Mucosa of stomach (tissue), 1 donor: ENCODE measurements around the gene MMP17.
"Not testable (repeated sequence)": the region's sequence is repeated elsewhere in the genome, so short reads cannot be mapped to it uniquely, and the experiment has no call there.

Experiments used
- H3K27me3 ChIP-seq: one replicate; pipeline ENCODE4 v1.7.0; 2013; ENCODE audit warnings: mild to moderate bottlenecking, low read length; ENCODE audit not compliant: control insufficient read depth, insufficient read depth
- H3K36me3 ChIP-seq: one replicate; pipeline ENCODE4 v1.7.0; 2013; ENCODE audit warnings: low read length; ENCODE audit not compliant: control insufficient read depth, insufficient read depth
- H3K4me1 ChIP-seq: one replicate; pipeline ENCODE4 v1.7.0; 2013; ENCODE audit warnings: mild to moderate bottlenecking, low read length; ENCODE audit not compliant: control insufficient read depth, insufficient read depth
- H3K4me3 ChIP-seq: one replicate; pipeline ENCODE4 v1.7.0; 2013; ENCODE audit warnings: low read length
- H3K9ac ChIP-seq: one replicate; pipeline ENCODE4 v1.7.0; 2013; ENCODE audit warnings: mild to moderate bottlenecking, low read length, moderate library complexity
- H3K9me3 ChIP-seq: one replicate; pipeline ENCODE4 v1.7.0; 2013; ENCODE audit warnings: mild to moderate bottlenecking, low read length, moderate library complexity; ENCODE audit not compliant: control insufficient read depth
- donor health status: Pancreatic carcinoma.

MMP17 gene

DNA sequence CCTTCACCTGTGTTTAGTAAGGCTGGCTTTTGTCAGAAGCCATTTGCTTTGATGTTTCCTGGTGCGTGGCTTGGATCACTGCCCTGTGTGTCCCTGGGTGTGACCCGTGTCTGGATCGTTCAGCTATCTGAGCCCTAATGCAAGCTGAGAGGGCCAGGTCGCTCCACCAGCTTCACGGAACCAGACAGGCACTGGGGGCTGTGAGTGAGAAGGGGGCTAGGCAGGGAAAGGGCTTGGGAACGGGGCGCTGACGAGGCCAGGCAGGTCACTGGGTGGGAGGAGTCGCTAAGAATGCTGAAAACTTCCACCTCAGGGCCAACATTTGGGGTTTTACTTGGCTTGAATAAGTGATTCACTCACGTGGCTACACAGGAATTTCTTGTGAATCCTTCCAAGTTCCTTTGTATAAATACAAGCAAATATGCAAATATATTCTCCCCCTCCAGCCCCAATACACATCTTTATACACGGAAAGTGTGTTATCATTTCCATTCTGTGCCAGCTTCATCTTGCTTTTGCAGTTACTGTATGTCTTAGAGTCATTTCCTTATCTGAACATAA, 24.2 kb upstream of the MMP17 start:
- Histone ChIP-seq H3K36me3 (no peaks in the 10 kb centered on the region), H3K9me3 (no peaks in the 10 kb centered on the region), H3K27me3 (no peaks in the 10 kb centered on the region), H3K4me3 (no peak overlapping the region), H3K4me1 (peaks cover 5% of the 10 kb centered on the region), H3K9ac (no peak overlapping the region)

DNA sequence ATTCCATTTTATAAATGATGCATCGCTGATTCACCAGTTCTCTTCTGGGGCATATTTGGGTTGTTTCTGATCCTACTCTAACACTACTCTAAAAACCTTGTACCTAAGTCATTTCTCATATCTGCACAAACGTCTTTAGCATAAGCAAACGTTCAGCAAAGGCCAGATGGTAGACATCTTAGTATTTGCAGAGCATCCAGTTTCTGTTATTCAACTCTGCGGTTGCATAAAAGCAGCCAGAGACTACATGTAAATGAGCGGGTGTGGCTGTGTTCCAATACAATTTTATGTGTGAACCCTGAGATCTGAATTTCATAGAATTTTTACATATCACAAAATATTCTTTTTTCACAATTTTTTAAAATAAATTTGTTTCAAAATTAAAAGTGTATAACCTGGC, 22.8 kb upstream of the MMP17 start:
- H3K9me3 ChIP-seq = no peaks in the 10 kb centered on the region
- H3K36me3 ChIP-seq = no peaks in the 10 kb centered on the region
- H3K4me1 ChIP-seq = peaks cover 5% of the 10 kb centered on the region
- no peaks in the 10 kb centered on the region for H3K27me3 ChIP-seq
- H3K9ac ChIP-seq = no peak overlapping the region
- no peak overlapping the region for H3K4me3 ChIP-seq

GRCh38 chr12:131806674-131807073, 21.5 kb upstream of the MMP17 start:
- Histone ChIP-seq H3K4me1 (peaks cover 5% of the 10 kb centered on the region), H3K9ac (no peak overlapping the region), H3K9me3 (no peaks in the 10 kb centered on the region), H3K4me3 (no peak overlapping the region), H3K36me3 (no peaks in the 10 kb centered on the region), H3K27me3 (no peaks in the 10 kb centered on the region)

- no peak overlapping the region for H3K9ac ChIP-seq
- H3K36me3 ChIP-seq = no peaks in the 10 kb centered on the region
- no peaks in the 10 kb centered on the region for H3K9me3 ChIP-seq
- peaks cover 3% of the 10 kb centered on the region for H3K4me1 ChIP-seq
- no peaks in the 10 kb centered on the region for H3K27me3 ChIP-seq
- H3K4me3 ChIP-seq = no peak overlapping the region
Measured at GRCh38 chr12:131808744-131809371, 19.3 kb upstream of the MMP17 start.

GRCh38 chr12:131809476-131810254, 18.5 kb upstream of the MMP17 start:
- not testable (repeated sequence) for H3K9me3 ChIP-seq, H3K4me1 ChIP-seq, H3K27me3 ChIP-seq, H3K36me3 ChIP-seq, H3K9ac ChIP-seq, H3K4me3 ChIP-seq

DNA sequence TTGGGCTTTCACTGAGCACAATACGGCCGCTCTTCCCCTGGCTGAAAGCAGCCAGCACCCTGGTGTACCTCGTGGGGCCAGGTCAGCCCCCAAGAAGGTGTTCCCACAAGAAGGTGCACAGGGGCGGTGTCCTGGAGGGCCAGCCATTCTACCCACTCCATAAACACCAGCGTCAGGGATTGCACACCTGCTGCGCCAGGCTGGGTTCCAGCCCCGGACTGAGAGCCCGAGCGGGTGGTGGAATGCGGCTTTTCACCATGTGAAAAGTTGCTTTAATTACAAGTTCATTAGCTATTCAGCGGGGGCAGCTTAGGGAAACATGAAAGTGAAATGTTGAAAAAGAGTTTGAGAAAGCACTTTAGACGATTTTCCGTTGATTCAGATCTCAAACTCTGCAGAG, 17.5 kb upstream of the MMP17 start:
- no peaks in the 10 kb centered on the region for H3K4me1 ChIP-seq
- H3K4me3 ChIP-seq = no peak overlapping the region
- H3K27me3 ChIP-seq = no peaks in the 10 kb centered on the region
- H3K36me3 ChIP-seq = no peaks in the 10 kb centered on the region
- no peaks in the 10 kb centered on the region for H3K9me3 ChIP-seq
- no peak overlapping the region for H3K9ac ChIP-seq

GRCh38 chr12:131815131-131815530, 13.1 kb upstream of the MMP17 start:
- Histone ChIP-seq H3K27me3 (no peaks in the 10 kb centered on the region), H3K36me3 (no peaks in the 10 kb centered on the region), H3K9me3 (no peaks in the 10 kb centered on the region), H3K4me3 (no peak overlapping the region), H3K9ac (no peak overlapping the region), H3K4me1 (no peaks in the 10 kb centered on the region)

DNA sequence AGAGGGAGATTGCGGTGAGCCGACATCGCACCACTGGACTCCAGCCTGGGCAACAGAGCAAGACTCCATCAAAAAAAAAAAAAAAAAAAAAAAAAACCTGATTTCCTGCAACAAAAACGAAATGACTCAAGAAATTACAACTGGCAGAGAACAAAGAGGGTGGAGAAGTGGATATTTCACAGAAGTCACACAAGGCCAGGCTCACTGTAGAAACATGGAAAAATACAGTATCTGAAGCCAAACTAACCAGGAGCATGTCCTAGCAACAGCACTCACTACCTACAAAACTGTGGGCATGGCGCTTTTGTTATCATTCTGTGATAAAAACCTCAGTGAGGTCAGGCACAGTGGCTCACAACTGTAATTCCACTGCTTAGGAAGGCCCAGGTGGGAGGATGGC, 11.7 kb upstream of the MMP17 start:
- Histone ChIP-seq H3K9ac (no peak overlapping the region), H3K4me1 (no peaks in the 10 kb centered on the region), H3K9me3 (no peaks in the 10 kb centered on the region), H3K4me3 (no peak overlapping the region), H3K36me3 (no peaks in the 10 kb centered on the region), H3K27me3 (no peaks in the 10 kb centered on the region)

GRCh38 chr12:131817241-131817640, 11.0 kb upstream of the MMP17 start:
- no peaks in the 10 kb centered on the region for H3K9me3 ChIP-seq
- H3K4me1 ChIP-seq = no peaks in the 10 kb centered on the region
- H3K4me3 ChIP-seq = no peak overlapping the region
- H3K9ac ChIP-seq = no peak overlapping the region
- H3K36me3 ChIP-seq = no peaks in the 10 kb centered on the region
- H3K27me3 ChIP-seq = no peaks in the 10 kb centered on the region

DNA sequence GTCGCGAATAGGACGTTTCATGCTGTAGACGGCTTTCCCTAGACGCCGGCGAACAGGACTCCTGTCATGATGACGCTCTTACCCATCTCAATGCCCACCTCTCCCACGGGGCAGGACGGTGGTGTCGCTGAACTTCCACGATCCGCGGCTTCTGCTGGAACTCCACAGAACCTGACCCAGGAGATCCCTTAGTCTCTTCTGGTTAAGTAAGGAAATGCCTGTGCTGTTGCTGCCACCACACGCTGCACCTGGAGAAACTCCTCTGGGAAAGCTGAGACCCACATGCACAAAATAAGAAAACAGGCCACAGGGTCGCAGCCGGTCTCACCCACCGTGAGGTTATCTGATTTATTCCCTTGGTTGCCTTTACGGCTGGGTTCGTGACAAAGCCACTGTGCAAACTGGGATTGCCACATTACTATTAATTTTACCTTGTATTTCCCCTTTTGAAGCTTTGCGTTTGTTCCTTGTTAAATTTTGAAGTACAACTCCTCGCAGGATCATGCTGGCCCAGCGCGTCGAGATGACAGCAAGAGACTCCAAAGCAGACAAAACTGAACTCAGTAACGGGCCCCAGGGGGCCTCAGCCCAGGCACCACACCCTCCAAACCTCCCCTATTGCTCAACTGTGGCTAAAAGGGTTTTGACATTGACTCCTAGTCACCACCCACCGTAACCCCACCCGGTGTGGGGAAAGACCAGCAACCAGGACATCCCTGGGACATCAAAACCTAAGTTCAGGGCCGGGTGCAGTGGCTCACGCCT, 9.2 kb upstream of the MMP17 start:
- Histone ChIP-seq H3K9ac (no peak overlapping the region), H3K4me1 (no peaks in the 10 kb centered on the region), H3K4me3 (no peak overlapping the region), H3K9me3 (no peaks in the 10 kb centered on the region), H3K27me3 (no peaks in the 10 kb centered on the region), H3K36me3 (no peaks in the 10 kb centered on the region)

- no peak overlapping the region for H3K4me3 ChIP-seq
- H3K9me3 ChIP-seq = no peaks in the 10 kb centered on the region
- no peaks in the 10 kb centered on the region for H3K4me1 ChIP-seq
- H3K27me3 ChIP-seq = peaks cover 23% of the 10 kb centered on the region
- H3K36me3 ChIP-seq = no peaks in the 10 kb centered on the region
- H3K9ac ChIP-seq = no peak overlapping the region
Measured at GRCh38 chr12:131824450-131824849, 3.7 kb upstream of the MMP17 start.
